Ovary (tissue), 9 donors: ENCODE measurements around the gene FAM180A. TPM values are rescaled to one million over a fixed set of nuclear protein-coding genes. Genes with fewer than 3 reads are reported as not detected.

Source experiments
- DNase-seq, 5 donors: peaks; one replicate each; pipeline ENCODE4 v3.0.0-alpha.2; 2019 to 2020
- H3K27ac ChIP-seq, 2 donors: fragments of 200-600 bp; one replicate each; pipeline versions ENCODE4 v1.5.1 to v1.8.0; 2019 to 2022
- H3K27me3 ChIP-seq: fragments of 200-600 bp; one replicate; pipeline ENCODE4 v1.8.0; 2022
- H3K36me3 ChIP-seq: fragments of 200-600 bp; sonication (generic); one replicate; pipeline ENCODE4 v1.5.1; 2019
- H3K4me1 ChIP-seq: one replicate; pipeline ENCODE4 v1.8.1; 2013; ENCODE audit warnings: mild to moderate bottlenecking, moderate library complexity; ENCODE audit not compliant: insufficient read depth
- H3K4me3 ChIP-seq: fragments of 200-600 bp; sonication (generic); one replicate; pipeline ENCODE4 v1.5.1; 2017
- H3K9me3 ChIP-seq, 2 donors: fragments of 200-600 bp in 1 of 2; sonication (generic) in 1 of 2; one replicate each; pipeline versions ENCODE4 v1.5.1 to v1.8.1; 2013 to 2019; ENCODE audit warnings: mild to moderate bottlenecking in 1 of 2, moderate library complexity in 1 of 2
- CTCF ChIP-seq, 3 donors: fragments of 450-650 bp in 2 of 3; fragments of 200-600 bp in 1 of 3; IDR thresholded peaks; one replicate each; pipeline versions ENCODE4 v1.5.1 to v1.8.0; 2016 to 2022; ENCODE audit warnings: antibody characterized with exemption in 3 of 3, mild to moderate bottlenecking in 1 of 3
- EP300 ChIP-seq: sonication (generic); formaldehyde crosslinking; IDR thresholded peaks from one replicate; pipeline ENCODE4 v1.6.1; 2017; ENCODE audit warnings: antibody characterized with exemption
- POLR2A ChIP-seq: fragments of 450-650 bp; IDR thresholded peaks from one replicate; pipeline ENCODE4 v1.6.1; 2017; ENCODE audit warnings: antibody characterized with exemption, mild to moderate bottlenecking, moderate library complexity
- WGBS, 3 donors: extraction: QIAGEN DNeasy Blood & Tissue Kit in 1 of 3; methylation state at CpG; one replicate each; pipeline versions ENCODE4 v1.1.5 to v1.1.7; 2013 to 2017; 5-methylcytosine and 5-hydroxymethylcytosine counted together
- intact Hi-C, 4 donors: fragments of 100-400 bp; cut with DNase I; formaldehyde crosslinking; loops; one replicate each; pipeline versions ENCODE4 v1.11.0 to v1.15.1; 2022 to 2023
- polyA plus RNA-seq, 2 donors: library from polyadenylated mRNA; stranded (reverse); fragments of 200-250 nt in 1 of 2; fragments of 350-450 nt in 1 of 2; fragmentation: Illumina TruSeq in 1 of 2; extraction: RNeasy Lipid Tissue Mini Kit (QIAGEN cat#74804) in 1 of 2; gene quantifications; one replicate each; pipeline ENCODE4 v1.2.3, GENCODE V29; 2013 to 2014
- total RNA-seq, 7 donors: library from RNA; depleted of rRNA in 2 of 7; stranded (reverse); fragments of >200 nt in 2 of 7; fragmentation: NEBNext Ultra II Directional in 3 of 7; extraction: Animal tissue kit (Norgen Biotek cat#: 25700) in 3 of 7; gene quantifications; one replicate each; pipeline versions ENCODE4 v1.1.0 to v1.2.4, GENCODE V29; 2016 to 2023
- donor health status: DM: no; HTN: no; CAD: no; lungs with moderate emphysema.
- donor health status: DM: no; HTN: no; CAD: no.
- donor health status: Bipolar disorder and iron deficiency.
- donor health status: DM: yes; HTN: yes; CAD: no.
- donor health status: DM: no; HTN: no; CAD: no.
- donor health status: DM: yes; HTN: yes; CAD: no.

FAM180A gene
- total and polyA plus RNA-seq, 9 donors = 1.1 to 5.3 (median 3.1) TPM

GRCh38 chr7:135715673-135716072 lies 32.9 kb downstream of the FAM180A start:
- peaks cover 3% of the 10 kb centered on the region for H3K4me1 ChIP-seq
- H3K9me3 ChIP-seq = no peaks in the 10 kb centered on the region
- no peaks in the 10 kb centered on the region for H3K36me3 ChIP-seq
- H3K27me3 ChIP-seq = no peaks in the 10 kb centered on the region
- no peak overlapping the region for H3K4me3 ChIP-seq
- 49 to 73% (median 65%) methylated on average over 1 of the region's 1 CpG for WGBS, 3 donors
- intact Hi-C loops = no loop called here
- no peak overlapping the region for H3K27ac ChIP-seq
- DNase-seq = no peak
- no peak for TF ChIP-seq POLR2A
- TF ChIP-seq CTCF (IDR thresholded peaks at IDR 0.05) = no peak
- TF ChIP-seq EP300 = no peak

- 96 to 97% (median 96%) methylated on average over 5 of the region's 5 CpGs for WGBS, 3 donors
- TF ChIP-seq POLR2A = no peak
- no peak for TF ChIP-seq EP300
- TF ChIP-seq CTCF (IDR thresholded peaks at IDR 0.05) = no peak
- no peak for DNase-seq
- H3K4me3 ChIP-seq = no peak overlapping the region
- H3K27me3 ChIP-seq = no peaks in the 10 kb centered on the region
- H3K27ac ChIP-seq = no peak overlapping the region
- intact Hi-C loops = no loop called here
- H3K9me3 ChIP-seq = no peaks in the 10 kb centered on the region
- H3K4me1 ChIP-seq = peaks cover 3% of the 10 kb centered on the region
- no peaks in the 10 kb centered on the region for H3K36me3 ChIP-seq
Measured at GRCh38 chr7:135715055-135715522, 33.5 kb downstream of the FAM180A start.

- Histone ChIP-seq H3K36me3 (no peaks in the 10 kb centered on the region), H3K27me3 (no peaks in the 10 kb centered on the region), H3K27ac (no peak overlapping the region), H3K4me3 (no peak overlapping the region), H3K9me3 (no peaks in the 10 kb centered on the region), H3K4me1 (peaks cover 3% of the 10 kb centered on the region)
- intact Hi-C loops = no loop called here
- WGBS, 3 donors = 78 to 82% (median 80%) methylated on average over 20 of the region's 20 CpGs
- DNase-seq = no peak
- TF ChIP-seq EP300 (no peak), POLR2A (no peak), CTCF (IDR thresholded peaks at IDR 0.05) (no peak)
Measured at GRCh38 chr7:135714534-135715009, 34.0 kb downstream of the FAM180A start.

- intact Hi-C loops = no loop called here
- Histone ChIP-seq H3K36me3 (no peaks in the 10 kb centered on the region), H3K9me3 (no peaks in the 10 kb centered on the region), H3K4me3 (no peak overlapping the region), H3K27ac (no peak overlapping the region), H3K4me1 (peaks cover 3% of the 10 kb centered on the region), H3K27me3 (no peaks in the 10 kb centered on the region)
- TF ChIP-seq CTCF (IDR thresholded peaks at IDR 0.05) (no peak), EP300 (no peak), POLR2A (no peak)
- WGBS, 3 donors = 88% methylated on average over 4 of the region's 4 CpGs
- DNase-seq = no peak
Measured at GRCh38 chr7:135713836-135714470, 34.7 kb downstream of the FAM180A start.
